Measurements from ENCODE around the gene GPR39.
"Not testable (repeated sequence)": the region's sequence is repeated elsewhere in the genome, so short reads cannot be mapped to it uniquely, and the experiment has no call there.

GPR39 gene

GRCh38 chr2:132497591-132497990 is 81.0 kb downstream of the GPR39 start:
- DNase-seq (ENCODE audit: low spot score) = no peak

- no peak for DNase-seq (ENCODE audit: low spot score)
Measured at GRCh38 chr2:132503701-132504100, 87.1 kb downstream of the GPR39 start.

GRCh38 chr2:132515010-132515409 is 98.4 kb downstream of the GPR39 start:
- DNase-seq (ENCODE audit: low spot score) = no peak

- DNase-seq (ENCODE audit: low spot score) = no peak
Measured at GRCh38 chr2:132517386-132517785, 100.8 kb downstream of the GPR39 start.

- no peak for DNase-seq (ENCODE audit: low spot score)
Measured at GRCh38 chr2:132518302-132518701, 101.7 kb downstream of the GPR39 start.

DNA sequence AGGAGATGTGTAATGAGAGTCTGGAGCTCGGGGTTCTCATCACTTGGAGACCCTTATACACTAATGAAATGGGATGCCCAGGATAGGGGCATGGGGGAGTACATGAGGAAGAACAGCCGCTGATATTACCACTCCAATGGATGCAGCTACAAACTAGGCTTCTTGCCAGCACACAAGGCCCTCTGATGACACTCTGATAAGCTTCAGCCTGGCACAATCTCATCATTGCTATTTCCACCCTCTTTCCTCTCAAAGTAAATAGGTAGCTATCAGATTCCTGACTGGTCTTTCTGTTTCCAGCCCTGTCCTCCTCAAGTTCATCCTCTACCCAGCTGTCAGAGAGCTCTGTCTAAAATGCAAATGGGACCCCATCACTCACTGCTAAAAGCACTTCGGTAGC is 103.0 kb downstream of the GPR39 start:
- no peak for DNase-seq (ENCODE audit: low spot score)

GRCh38 chr2:132521341-132521740 is 104.7 kb downstream of the GPR39 start:
- DNase-seq (ENCODE audit: low spot score) = no peak

DNA sequence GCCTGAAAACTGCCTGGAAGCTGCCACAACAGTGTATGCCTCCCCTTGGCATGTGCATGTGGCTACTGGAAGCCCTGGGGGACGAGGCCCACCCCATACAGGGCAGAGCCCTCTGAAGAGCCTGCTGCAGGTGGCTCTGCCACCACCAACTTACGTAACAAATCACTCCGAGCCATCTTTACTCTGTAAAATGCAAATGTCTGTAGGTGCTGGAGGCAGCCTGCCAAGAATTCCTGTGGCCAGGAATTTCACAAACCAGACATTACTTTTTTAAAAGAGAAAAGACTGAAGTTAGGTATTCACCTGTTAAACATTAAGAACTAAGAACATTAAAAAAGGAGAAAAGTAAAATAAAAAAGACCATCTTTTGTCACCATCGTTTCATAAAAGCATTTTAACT is 106.3 kb downstream of the GPR39 start:
- DNase-seq (ENCODE audit: low spot score) = no peak

- not testable (repeated sequence) for DNase-seq (ENCODE audit: low spot score)
Measured at GRCh38 chr2:132537061-132537460, 120.5 kb downstream of the GPR39 start.

DNA sequence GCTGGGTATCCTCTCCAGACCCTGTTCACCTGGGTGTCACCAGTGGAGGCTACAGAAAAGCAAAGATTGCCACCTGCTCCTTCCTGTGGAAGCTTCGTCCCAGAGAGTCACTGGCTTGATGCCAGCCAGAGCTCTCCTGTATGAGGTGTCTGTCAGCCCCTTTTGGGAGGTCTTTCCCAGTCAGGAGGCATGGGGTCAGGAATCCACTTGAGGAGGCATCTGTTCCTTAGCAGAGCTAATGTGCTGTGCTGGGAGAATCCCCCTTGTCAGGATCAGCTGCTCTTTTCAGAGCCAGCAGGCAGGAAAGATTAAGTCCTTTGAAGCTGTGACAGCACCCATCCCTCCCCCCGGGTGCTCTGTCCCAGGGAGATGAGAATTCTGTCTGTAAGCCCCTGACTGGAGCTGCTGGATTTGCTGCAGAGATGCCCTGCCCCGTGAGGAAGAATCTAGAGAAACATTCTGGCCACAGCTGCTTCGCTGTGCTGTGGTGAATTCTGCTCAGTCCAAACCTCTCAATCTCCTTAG is 121.8 kb downstream of the GPR39 start:
- no peak for DNase-seq (ENCODE audit: low spot score)

- DNase-seq (ENCODE audit: low spot score) = no peak
Measured at GRCh38 chr2:132540166-132540565, 123.6 kb downstream of the GPR39 start.

DNA sequence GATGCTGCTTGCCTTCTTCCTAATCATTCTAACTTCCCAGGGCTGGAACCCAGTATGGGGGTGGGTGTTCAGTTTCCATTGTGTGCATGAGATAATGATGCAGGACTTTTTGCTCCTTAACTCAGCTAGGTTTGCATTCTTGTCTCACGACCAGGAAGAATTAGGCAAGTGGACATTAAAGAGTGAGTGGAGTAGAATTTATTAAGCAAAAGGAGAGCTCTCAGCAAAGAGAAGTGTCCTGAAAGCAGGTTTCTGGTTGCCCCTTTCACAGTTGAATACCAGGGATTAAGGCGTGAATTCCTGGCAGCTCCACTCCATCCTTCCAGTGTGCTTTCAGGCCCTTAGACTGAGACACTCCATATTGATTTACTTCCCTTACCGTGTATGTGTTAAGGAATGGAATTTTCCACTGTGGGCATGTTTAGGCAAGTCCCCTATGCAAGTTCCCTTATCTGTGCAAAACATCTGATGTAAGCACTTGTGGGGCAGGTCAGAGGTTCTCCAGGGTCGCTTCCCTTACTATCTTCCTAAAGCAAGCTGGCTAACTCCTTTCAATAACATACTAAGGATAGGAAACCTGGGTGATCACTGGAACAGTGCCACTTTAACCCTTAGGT is 126.5 kb downstream of the GPR39 start:
- DNase-seq (ENCODE audit: low spot score) = no peak

DNA sequence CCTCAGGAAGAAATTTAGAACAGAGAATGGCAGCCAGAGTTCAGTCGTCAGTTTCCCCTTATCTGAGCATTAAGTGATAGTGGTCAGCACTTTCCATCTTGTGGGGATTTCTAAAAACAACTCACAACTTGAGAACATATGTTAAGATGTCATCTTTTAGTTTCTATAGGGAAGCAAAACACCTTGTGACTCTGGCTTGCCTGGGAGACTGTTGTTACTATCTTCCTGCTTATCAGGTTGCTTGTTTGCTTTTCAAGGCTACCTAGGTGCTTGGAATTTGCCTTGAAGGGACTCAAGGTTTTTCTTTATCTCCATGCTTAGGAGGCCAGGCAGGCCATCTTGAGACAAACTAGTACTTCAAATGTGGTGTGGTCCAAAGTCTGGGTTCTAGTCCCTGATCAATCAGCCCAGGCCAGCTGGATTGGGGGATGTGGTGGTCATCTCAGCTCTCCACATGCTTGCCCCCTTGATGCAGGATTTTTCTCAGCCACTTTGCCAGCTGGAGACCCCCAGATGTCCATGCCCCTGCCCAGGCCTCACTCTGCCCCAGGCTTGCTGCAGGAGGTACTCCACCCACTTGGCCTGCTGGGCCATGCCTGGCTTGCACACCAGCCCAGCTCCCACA is 127.5 kb downstream of the GPR39 start:
- no peak for DNase-seq (ENCODE audit: low spot score)

GRCh38 chr2:132547090-132547687 is 130.6 kb downstream of the GPR39 start:
- DNase-seq (ENCODE audit: low spot score) = peak; percentile 60

GRCh38 chr2:132549935-132550670 is 133.5 kb downstream of the GPR39 start:
- DNase-seq (ENCODE audit: low spot score) = no peak

DNA sequence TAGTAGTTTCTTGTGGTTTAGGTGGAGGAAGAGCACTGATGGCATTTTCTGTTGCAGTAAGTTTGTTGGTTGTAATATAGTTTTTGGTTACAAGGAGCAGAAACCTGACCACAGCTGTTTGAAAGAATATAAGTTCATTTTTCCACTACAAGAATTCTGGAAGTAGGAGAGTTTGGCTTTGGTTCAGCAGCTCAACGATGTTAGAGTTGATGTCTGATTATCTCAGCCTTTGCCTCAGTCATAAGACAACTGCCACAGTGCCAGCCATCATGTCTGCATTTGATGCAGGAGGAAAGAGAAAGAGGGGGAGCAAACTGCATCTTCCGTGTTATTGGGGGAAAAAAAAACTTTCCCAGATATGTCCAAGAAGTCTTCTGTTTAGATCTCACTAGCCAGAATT is 134.3 kb downstream of the GPR39 start:
- no peak for DNase-seq (ENCODE audit: low spot score)

DNA sequence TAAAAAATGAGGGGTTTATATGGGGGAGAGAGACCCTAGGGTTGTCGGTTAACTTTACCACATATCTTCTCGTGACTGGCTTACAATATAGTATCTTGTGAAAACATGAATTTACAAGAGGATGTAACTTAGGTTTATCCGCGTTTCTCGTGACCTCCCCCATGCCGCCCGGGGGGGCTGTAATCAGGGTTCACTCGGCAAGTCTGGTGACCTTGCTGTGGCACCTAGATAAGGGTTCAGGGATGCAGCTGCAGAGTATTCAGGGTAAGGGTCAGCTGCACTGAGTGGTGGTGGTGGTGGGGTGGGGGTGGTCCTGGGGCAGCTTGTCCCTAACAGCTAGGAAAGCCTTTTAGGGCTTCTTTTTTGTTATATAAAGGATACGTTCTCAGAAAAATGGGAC is 141.1 kb downstream of the GPR39 start:
- DNase-seq (ENCODE audit: low spot score) = no peak

- DNase-seq (ENCODE audit: low spot score) = no peak
Measured at GRCh38 chr2:132559326-132559725, 142.7 kb downstream of the GPR39 start.

- no peak for DNase-seq (ENCODE audit: low spot score)
Measured at GRCh38 chr2:132559921-132560320, 143.3 kb downstream of the GPR39 start.

GRCh38 chr2:132560562-132560961 is 144.0 kb downstream of the GPR39 start:
- no peak for DNase-seq (ENCODE audit: low spot score)

DNA sequence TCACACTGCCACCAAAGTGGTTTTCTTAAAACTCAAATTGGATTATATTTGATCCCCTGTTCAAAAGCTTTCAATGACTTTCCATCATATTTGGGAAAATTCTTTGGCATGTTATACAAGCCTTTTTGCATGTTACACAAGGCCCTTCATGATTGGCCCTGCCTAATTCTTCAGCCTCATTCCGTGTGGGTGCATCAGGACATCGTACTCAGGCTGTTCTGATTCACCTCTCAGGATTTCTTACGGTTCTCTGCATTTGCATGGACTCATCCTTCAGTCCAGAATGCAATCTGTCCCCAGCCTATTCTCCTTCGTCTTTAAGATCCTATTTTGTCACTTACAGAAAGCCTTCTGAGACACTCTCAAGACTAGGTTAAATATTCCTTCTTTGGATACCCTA is 145.6 kb downstream of the GPR39 start:
- DNase-seq (ENCODE audit: low spot score) = no peak

DNA sequence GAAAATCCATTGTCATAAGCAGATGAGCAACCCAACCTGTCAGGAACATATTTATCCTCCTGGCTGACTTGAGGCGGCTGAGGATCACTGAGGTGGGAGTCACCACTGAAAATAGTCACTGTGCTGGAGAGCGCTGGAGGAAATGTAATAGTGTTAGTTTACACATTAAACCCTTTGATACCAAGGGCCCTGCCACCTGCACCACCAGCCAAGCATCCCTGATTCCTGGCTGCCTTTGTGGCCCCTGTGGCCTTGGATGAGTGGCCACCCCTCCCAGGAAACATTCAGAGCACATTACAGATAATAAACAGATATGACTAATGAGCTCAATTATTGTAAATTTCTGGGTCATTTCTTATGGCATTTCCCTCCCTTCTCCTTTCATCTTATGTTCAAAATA is 147.5 kb downstream of the GPR39 start:
- DNase-seq (ENCODE audit: low spot score) = no peak

DNA sequence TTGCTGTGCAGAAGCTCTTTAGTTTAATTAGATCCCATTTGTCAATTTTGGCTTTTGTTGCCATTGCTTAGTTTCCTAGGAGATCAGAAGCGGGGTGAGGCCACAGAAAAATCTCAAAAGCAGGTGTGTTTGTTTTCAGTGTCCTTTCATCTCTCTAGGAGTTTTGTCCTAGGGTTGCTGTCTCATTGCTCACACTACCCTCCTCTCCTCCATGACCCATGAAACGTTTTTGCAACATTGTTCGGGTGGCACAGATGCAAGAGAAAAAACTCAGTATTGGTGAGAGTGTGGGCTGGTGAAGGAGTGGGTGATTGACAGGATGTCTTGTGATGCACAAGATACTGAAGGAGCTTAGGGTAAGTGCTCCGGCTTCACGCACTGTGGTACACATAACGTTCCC is 149.8 kb downstream of the GPR39 start:
- no peak for DNase-seq (ENCODE audit: low spot score)
